ENCODE results near the gene CCNC. TPM values are rescaled to one million over a fixed set of nuclear protein-coding genes. Genes with fewer than 3 reads are reported as not detected.

The CCNC gene
- total and polyA plus RNA-seq, 2 donors = 61.2 to 67.0 TPM

DNA sequence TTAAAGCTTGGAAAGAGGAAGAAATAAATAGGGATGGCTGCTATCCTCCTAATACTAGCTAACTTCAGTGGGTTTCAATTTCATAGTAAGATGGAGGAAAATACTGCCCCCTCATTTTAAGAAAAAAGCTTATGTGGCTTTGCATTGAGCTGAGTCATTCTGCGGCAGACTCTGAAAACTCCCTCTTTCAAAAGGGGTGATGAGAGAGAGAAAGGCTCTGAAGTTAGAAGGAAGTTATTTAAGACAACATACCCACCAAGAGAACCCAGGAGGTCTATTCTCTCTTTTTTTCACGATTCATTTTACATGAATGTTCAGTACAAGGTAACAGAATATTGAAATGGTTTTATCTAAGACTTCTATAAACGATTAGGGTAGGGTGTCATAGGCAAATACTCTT lies 42.7 kb upstream of the CCNC start:
- DNase-seq (ENCODE audit: low read depth in 6 of 9, low spot score in 9 of 9) = no peak
- Histone ChIP-seq H3K4me3 (ENCODE audit: low read length in 2 of 2) (no peak overlapping the region), H3K27ac (ENCODE audit: low read depth in 1 of 2, low read length in 1 of 2) (no peak overlapping the region), H3K27me3 (ENCODE audit: control insufficient read depth in 2 of 2, insufficient read depth in 1 of 2, low read length in 1 of 2) (peaks cover 73 to 100% of the 10 kb centered on the region in 2 donors), H3K9me3 (ENCODE audit: control insufficient read depth in 2 of 2, insufficient read depth in 1 of 2, low read length in 1 of 2) (peaks cover 4 to 25% of the 10 kb centered on the region in 2 donors), H3K36me3 (ENCODE audit: control insufficient read depth in 2 of 2, insufficient read depth in 2 of 2, low read length in 1 of 2) (no peaks in the 10 kb centered on the region), H3K4me1 (ENCODE audit: control insufficient read depth in 2 of 2, insufficient read depth in 2 of 2, low read length in 2 of 2) (peaks cover 10 to 34% of the 10 kb centered on the region in 2 donors)
- 2% methylated on average over 3 of the region's 3 CpGs for WGBS

DNA sequence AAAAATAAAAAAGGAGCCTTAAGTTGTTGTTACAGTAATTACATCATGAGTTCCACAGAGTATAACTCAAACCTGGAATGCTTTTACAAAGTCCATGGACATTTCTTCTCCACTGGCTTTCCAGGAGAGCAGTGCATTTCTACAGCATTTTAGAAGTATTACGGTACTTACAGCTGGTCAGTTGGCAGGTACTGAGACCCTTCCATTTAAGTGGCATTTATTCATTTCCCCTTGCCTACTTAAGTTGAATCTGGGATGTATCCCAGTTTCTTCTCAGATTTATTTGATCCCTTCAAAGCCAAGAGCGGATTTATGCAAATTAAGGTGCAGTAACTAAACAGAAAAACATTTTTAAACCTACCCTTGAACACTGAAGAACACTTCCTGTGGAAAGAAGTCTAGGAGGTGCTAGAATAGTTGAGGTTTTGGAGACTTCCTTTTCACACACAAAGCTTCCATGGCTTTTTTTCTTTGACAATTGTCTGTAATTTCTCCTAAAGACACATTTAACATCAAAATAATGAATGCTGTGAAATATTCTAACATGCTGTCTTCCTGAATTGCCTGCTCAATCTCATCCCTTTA lies 41.5 kb upstream of the CCNC start:
- Histone ChIP-seq H3K9me3 (ENCODE audit: control insufficient read depth in 2 of 2, insufficient read depth in 1 of 2, low read length in 1 of 2) (peaks cover 4 to 25% of the 10 kb centered on the region in 2 donors), H3K27ac (ENCODE audit: low read depth in 1 of 2, low read length in 1 of 2) (no peak overlapping the region), H3K4me1 (ENCODE audit: control insufficient read depth in 2 of 2, insufficient read depth in 2 of 2, low read length in 2 of 2) (peaks cover 10 to 38% of the 10 kb centered on the region in 2 donors), H3K27me3 (ENCODE audit: control insufficient read depth in 2 of 2, insufficient read depth in 1 of 2, low read length in 1 of 2) (peaks cover 81 to 100% of the 10 kb centered on the region in 2 donors), H3K36me3 (ENCODE audit: control insufficient read depth in 2 of 2, insufficient read depth in 2 of 2, low read length in 1 of 2) (no peaks in the 10 kb centered on the region), H3K4me3 (ENCODE audit: low read length in 2 of 2) (no peak overlapping the region)
- no peak for DNase-seq (ENCODE audit: low read depth in 6 of 9, low spot score in 9 of 9)
- 13% methylated on average over 2 of the region's 2 CpGs for WGBS

DNA sequence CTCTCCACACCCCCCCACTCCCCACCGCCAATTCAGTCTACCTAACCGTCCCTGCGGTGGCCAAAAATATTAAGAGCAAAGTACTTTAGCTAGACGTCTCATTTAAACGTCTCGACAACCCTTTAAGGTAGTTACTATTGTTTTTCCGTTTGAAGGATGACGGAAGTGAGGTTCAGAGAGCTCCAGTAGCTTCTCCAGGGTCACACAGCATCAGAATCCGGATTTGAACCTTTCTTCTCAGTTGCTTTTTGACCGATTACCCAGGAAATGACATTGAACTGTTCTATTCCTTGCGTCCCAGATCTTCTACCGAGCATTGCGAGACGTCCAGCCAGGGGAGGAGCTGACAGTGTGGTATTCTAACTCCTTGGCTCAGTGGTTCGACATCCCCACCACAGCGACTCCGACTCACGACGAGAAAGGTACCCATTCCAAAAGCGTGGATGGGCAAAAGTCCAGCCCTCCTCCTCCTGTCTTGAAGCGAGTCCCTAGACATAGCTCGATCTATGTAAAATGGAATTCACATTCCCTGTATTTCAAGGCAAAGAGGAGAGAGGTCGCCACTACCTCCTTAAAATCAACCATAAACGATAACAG lies 40.5 kb upstream of the CCNC start:
- WGBS = 12% methylated on average over 24 of the region's 24 CpGs
- Histone ChIP-seq H3K36me3 (ENCODE audit: control insufficient read depth in 2 of 2, insufficient read depth in 2 of 2, low read length in 1 of 2) (no peaks in the 10 kb centered on the region), H3K4me3 (ENCODE audit: low read length in 2 of 2) (no peak overlapping the region), H3K4me1 (ENCODE audit: control insufficient read depth in 2 of 2, insufficient read depth in 2 of 2, low read length in 2 of 2) (peaks cover 3 to 28% of the 10 kb centered on the region in 2 donors), H3K27me3 (ENCODE audit: control insufficient read depth in 2 of 2, insufficient read depth in 1 of 2, low read length in 1 of 2) (peaks cover 81 to 100% of the 10 kb centered on the region in 2 donors), H3K9me3 (ENCODE audit: control insufficient read depth in 2 of 2, insufficient read depth in 1 of 2, low read length in 1 of 2) (peaks cover 4 to 28% of the 10 kb centered on the region in 2 donors), H3K27ac (ENCODE audit: low read depth in 1 of 2, low read length in 1 of 2) (no peak overlapping the region)
- no peak for DNase-seq (ENCODE audit: low read depth in 6 of 9, low spot score in 9 of 9)

DNA sequence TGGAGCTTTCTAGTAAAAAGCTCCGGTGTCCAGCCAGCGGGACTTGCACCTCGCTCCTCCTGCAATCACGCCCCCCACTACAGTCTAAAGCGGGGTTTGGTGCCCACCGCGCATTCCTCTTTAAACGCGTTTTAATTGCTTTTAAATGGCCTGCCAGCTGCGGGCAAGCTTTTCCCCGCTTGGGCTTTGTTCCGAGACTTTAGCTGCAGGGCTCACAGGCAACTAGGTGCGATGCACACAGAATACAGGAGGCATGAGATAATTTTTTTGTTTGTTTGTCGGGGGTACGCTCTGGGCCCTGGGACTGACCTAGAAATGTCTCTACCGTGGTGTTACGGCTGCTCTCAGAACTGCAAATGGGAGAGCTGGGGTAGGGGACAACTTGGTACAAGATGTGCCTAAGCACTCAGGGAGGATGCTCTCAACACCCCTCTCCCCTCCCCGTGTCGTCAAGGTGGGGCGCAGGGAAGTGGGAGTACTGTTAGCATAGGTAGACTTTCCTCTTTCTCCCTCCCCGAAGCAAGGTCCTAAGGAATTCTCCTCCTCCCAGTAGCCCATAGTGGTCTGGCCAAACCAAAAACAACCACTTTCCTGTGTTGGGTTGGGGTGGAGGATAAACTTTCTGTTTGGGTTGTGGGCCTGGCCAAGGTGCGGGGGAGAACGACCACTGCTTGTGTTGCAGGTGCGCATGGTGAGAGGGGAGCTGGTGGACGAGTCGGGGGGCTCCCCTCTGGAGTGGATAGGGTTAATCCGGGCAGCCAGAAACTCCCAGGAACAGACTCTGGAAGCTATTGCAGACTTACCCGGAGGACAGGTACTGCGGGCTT lies 39.8 kb upstream of the CCNC start:
- WGBS = 6% methylated on average over 29 of the region's 29 CpGs

GRCh38 chr6:99607416-99608036 lies 39.1 kb upstream of the CCNC start:
- no peak overlapping the region for H3K27ac ChIP-seq (ENCODE audit: low read depth in 1 of 2, low read length in 1 of 2)
- H3K4me3 ChIP-seq (ENCODE audit: low read length in 2 of 2) = no peak overlapping the region
- H3K4me1 ChIP-seq (ENCODE audit: control insufficient read depth in 2 of 2, insufficient read depth in 2 of 2, low read length in 2 of 2) = peaks cover 9 to 27% of the 10 kb centered on the region in 2 donors
- H3K36me3 ChIP-seq (ENCODE audit: control insufficient read depth in 2 of 2, insufficient read depth in 2 of 2, low read length in 1 of 2) = no peaks in the 10 kb centered on the region
- WGBS = 12% methylated on average over 34 of the region's 34 CpGs
- DNase-seq (ENCODE audit: low read depth in 6 of 9, low spot score in 9 of 9) = no peak
- H3K9me3 ChIP-seq (ENCODE audit: control insufficient read depth in 2 of 2, insufficient read depth in 1 of 2, low read length in 1 of 2) = peaks cover 0 to 26% of the 10 kb centered on the region in 2 donors
- peaks cover 78 to 100% of the 10 kb centered on the region in 2 donors for H3K27me3 ChIP-seq (ENCODE audit: control insufficient read depth in 2 of 2, insufficient read depth in 1 of 2, low read length in 1 of 2)

More for the DNA sequence above, 39.8 kb upstream of the CCNC start:
- Histone ChIP-seq H3K36me3 (ENCODE audit: control insufficient read depth in 2 of 2, insufficient read depth in 2 of 2, low read length in 1 of 2) (no peaks in the 10 kb centered on the region), H3K9me3 (ENCODE audit: control insufficient read depth in 2 of 2, insufficient read depth in 1 of 2, low read length in 1 of 2) (peaks cover 3 to 32% of the 10 kb centered on the region in 2 donors), H3K4me1 (ENCODE audit: control insufficient read depth in 2 of 2, insufficient read depth in 2 of 2, low read length in 2 of 2) (peaks cover 6 to 31% of the 10 kb centered on the region in 2 donors), H3K27ac (ENCODE audit: low read depth in 1 of 2, low read length in 1 of 2) (no peak overlapping the region), H3K27me3 (ENCODE audit: control insufficient read depth in 2 of 2, insufficient read depth in 1 of 2, low read length in 1 of 2) (peaks cover 81 to 100% of the 10 kb centered on the region in 2 donors), H3K4me3 (ENCODE audit: low read length in 2 of 2) (no peak overlapping the region)
- DNase-seq (ENCODE audit: low read depth in 6 of 9, low spot score in 9 of 9) = no peak

DNA sequence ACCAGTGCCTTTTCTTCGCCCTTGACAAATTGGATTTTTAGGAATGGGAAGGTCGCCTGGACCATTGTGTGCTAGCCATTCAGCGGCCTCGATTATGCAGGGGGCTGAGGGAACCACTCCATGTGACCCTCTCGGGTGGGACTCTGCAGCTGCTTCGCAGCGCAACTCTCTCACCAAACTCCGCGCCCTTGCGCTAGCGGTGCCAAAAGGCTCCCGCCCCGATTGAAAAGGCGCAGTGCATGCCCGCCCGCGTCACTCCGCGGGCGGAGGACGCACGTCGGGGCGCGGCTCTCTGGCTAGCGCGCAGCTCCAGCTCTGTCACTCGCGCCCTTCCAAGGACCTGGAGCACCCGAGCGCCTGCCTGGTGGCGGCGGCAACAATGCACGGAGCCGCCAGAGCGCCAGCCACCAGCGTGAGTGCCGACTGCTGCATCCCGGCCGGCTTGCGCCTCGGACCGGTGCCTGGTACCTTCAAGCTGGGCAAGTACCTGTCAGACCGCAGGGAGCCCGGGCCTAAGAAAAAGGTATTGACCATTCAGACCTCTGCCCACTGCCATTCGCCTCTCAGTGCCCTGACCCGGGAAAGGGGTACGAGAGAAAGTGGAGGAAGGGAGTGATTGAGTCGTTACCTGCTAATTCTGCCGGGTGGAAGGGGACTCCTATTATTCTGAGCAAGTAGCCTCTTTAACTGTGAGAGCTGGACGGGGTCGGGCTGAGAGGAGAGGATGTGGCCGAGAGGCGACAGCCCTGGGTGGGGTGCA lies 38.4 kb upstream of the CCNC start, which contains the start of gene PRDM13:
Gene PRDM13 (plus strand): TSS at position 178 of the 760 bp plus-strand sequence. CDS start 202 bp downstream, at position 380.
- H3K36me3 ChIP-seq (ENCODE audit: control insufficient read depth in 2 of 2, insufficient read depth in 2 of 2, low read length in 1 of 2) = no peaks in the 10 kb centered on the region
- no peak within 1 kb of the TSS for H3K27ac ChIP-seq (ENCODE audit: low read depth in 1 of 2, low read length in 1 of 2)
- WGBS = 10% methylated on average over 54 of the region's 54 CpGs
- peaks cover 9 to 29% of the 10 kb centered on the region in 2 donors for H3K4me1 ChIP-seq (ENCODE audit: control insufficient read depth in 2 of 2, insufficient read depth in 2 of 2, low read length in 2 of 2)
- no peak for DNase-seq (ENCODE audit: low read depth in 6 of 9, low spot score in 9 of 9)
- peaks cover 80 to 100% of the 10 kb centered on the region in 2 donors for H3K27me3 ChIP-seq (ENCODE audit: control insufficient read depth in 2 of 2, insufficient read depth in 1 of 2, low read length in 1 of 2)
- H3K9me3 ChIP-seq (ENCODE audit: control insufficient read depth in 2 of 2, insufficient read depth in 1 of 2, low read length in 1 of 2) = peaks cover 0 to 26% of the 10 kb centered on the region in 2 donors
- no peak within 1 kb of the TSS for H3K4me3 ChIP-seq (ENCODE audit: low read length in 2 of 2)

GRCh38 chr6:99605911-99606655 lies 37.6 kb upstream of the CCNC start:
- Histone ChIP-seq H3K4me3 (ENCODE audit: low read length in 2 of 2) (no peak overlapping the region), H3K27me3 (ENCODE audit: control insufficient read depth in 2 of 2, insufficient read depth in 1 of 2, low read length in 1 of 2) (peaks cover 82 to 100% of the 10 kb centered on the region in 2 donors), H3K36me3 (ENCODE audit: control insufficient read depth in 2 of 2, insufficient read depth in 2 of 2, low read length in 1 of 2) (no peaks in the 10 kb centered on the region), H3K9me3 (ENCODE audit: control insufficient read depth in 2 of 2, insufficient read depth in 1 of 2, low read length in 1 of 2) (peaks cover 0 to 26% of the 10 kb centered on the region in 2 donors), H3K4me1 (ENCODE audit: control insufficient read depth in 2 of 2, insufficient read depth in 2 of 2, low read length in 2 of 2) (peaks cover 9 to 29% of the 10 kb centered on the region in 2 donors), H3K27ac (ENCODE audit: low read depth in 1 of 2, low read length in 1 of 2) (no peak overlapping the region)
- 18% methylated on average over 16 of the region's 16 CpGs for WGBS
- DNase-seq (ENCODE audit: low read depth in 6 of 9, low spot score in 9 of 9) = no peak
